IPS-15b (cell line): ENCODE data around the gene MAPK8IP2.
"Not testable (repeated sequence)": the region's sequence is repeated elsewhere in the genome, so short reads cannot be mapped to it uniquely, and the experiment has no call there.

Experiments
- H3K27me3 ChIP-seq: one replicate; pipeline ENCODE4 v1.6.1; 2013; ENCODE audit warnings: low read length; ENCODE audit not compliant: control insufficient read depth, insufficient read depth
- H3K36me3 ChIP-seq: one replicate; pipeline ENCODE4 v1.6.1; 2013; ENCODE audit warnings: low read length; ENCODE audit not compliant: control insufficient read depth, insufficient read depth
- H3K4me1 ChIP-seq: one replicate; pipeline ENCODE4 v1.6.1; 2013; ENCODE audit warnings: mild to moderate bottlenecking, low read length; ENCODE audit not compliant: control insufficient read depth, insufficient read depth
- H3K4me3 ChIP-seq: one replicate; pipeline ENCODE4 v1.5.1; 2013; ENCODE audit warnings: low read depth, low read length
- H3K9ac ChIP-seq: one replicate; pipeline ENCODE4 v1.6.1; 2013; ENCODE audit warnings: low read depth, mild to moderate bottlenecking, low read length
- H3K9me3 ChIP-seq: one replicate; pipeline ENCODE4 v1.6.1; 2013; ENCODE audit warnings: mild to moderate bottlenecking, low read length; ENCODE audit not compliant: control insufficient read depth, insufficient read depth

MAPK8IP2 gene

DNA sequence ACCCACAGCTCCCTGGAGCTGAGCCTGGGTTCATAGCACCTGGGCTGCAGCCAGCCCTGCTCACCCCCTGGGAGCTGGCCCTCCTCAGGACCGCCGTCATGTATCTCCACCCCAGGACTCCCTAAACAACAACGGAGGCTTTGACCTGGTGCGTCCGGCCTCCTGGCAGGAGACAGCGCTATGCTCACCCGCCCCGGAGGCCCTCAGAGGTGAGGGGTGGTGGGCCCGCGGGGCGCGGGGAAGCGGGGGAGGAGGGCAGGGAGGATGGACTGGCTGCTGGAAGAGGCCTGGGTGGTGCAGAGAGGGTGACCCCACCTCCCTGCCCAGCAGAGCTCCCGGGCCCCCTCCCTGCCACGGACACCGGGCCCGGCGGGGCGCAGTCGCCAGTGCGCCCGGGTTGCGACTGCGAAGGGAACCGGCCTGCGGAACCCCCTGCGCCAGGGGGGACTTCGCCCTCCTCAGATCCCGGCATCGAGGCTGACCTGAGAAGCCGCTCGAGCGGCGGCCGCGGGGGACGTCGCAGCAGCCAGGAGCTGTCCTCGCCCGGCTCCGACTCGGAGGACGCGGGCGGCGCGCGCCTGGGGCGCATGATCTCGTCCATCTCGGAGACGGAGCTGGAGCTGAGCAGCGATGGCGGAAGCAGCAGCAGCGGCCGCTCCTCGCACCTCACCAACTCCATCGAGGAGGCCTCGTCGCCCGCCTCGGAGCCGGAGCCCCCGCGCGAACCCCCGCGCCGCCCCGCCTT, 3.1 kb downstream of the MAPK8IP2 start:
- Histone ChIP-seq H3K9me3 (no peaks in the 10 kb centered on the region), H3K9ac (no peak overlapping the region), H3K4me1 (peaks cover 2% of the 10 kb centered on the region), H3K4me3 (no peak overlapping the region), H3K27me3 (peaks cover 42% of the 10 kb centered on the region), H3K36me3 (peaks cover 2% of the 10 kb centered on the region)

- no peak overlapping the region for H3K4me3 ChIP-seq
- H3K27me3 ChIP-seq, result peaks cover 39% of the 10 kb centered on the region
- peaks cover 2% of the 10 kb centered on the region for H3K4me1 ChIP-seq
- H3K9me3 ChIP-seq, result no peaks in the 10 kb centered on the region
- H3K36me3 ChIP-seq, result peaks cover 2% of the 10 kb centered on the region
- no peak overlapping the region for H3K9ac ChIP-seq
Measured at GRCh38 chr22:50604256-50605001, 3.8 kb downstream of the MAPK8IP2 start.

DNA sequence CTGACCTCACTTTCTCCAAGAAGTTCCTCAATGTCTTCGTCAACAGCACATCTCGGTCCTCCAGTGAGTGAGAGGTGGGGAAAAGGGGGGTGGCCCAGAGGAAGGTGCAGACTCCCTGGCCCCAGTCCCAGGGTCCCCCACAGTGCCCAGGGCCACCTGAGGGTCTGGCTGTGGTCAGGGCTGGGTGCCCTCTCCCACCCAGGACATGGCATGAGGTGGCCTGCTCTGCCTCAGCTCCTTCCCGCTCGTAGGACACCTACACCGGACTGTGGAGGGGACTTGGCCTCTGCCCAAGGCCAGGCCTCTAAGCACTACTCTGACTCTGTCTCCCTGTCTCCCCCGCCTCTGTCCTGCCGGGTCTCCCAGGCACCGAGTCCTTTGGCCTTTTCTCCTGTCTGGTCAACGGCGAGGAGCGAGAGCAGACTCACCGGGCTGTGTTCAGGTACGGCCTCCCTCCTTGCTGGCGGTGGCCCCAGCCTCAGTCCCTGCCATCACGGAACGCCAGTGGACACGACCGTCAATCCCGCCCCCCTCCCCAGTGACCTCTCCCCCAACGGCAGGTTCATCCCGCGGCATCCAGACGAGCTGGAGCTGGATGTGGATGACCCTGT, 4.5 kb downstream of the MAPK8IP2 start:
- Histone ChIP-seq H3K9me3 (no peaks in the 10 kb centered on the region), H3K36me3 (peaks cover 2% of the 10 kb centered on the region), H3K4me1 (peaks cover 2% of the 10 kb centered on the region), H3K27me3 (peaks cover 34% of the 10 kb centered on the region), H3K9ac (no peak overlapping the region), H3K4me3 (no peak overlapping the region)

GRCh38 chr22:50605613-50606074, 5.1 kb downstream of the MAPK8IP2 start:
- Histone ChIP-seq H3K36me3 (peaks cover 2% of the 10 kb centered on the region), H3K9me3 (no peaks in the 10 kb centered on the region), H3K4me1 (peaks cover 2% of the 10 kb centered on the region), H3K27me3 (peaks cover 34% of the 10 kb centered on the region), H3K9ac (no peak overlapping the region), H3K4me3 (no peak overlapping the region)

DNA sequence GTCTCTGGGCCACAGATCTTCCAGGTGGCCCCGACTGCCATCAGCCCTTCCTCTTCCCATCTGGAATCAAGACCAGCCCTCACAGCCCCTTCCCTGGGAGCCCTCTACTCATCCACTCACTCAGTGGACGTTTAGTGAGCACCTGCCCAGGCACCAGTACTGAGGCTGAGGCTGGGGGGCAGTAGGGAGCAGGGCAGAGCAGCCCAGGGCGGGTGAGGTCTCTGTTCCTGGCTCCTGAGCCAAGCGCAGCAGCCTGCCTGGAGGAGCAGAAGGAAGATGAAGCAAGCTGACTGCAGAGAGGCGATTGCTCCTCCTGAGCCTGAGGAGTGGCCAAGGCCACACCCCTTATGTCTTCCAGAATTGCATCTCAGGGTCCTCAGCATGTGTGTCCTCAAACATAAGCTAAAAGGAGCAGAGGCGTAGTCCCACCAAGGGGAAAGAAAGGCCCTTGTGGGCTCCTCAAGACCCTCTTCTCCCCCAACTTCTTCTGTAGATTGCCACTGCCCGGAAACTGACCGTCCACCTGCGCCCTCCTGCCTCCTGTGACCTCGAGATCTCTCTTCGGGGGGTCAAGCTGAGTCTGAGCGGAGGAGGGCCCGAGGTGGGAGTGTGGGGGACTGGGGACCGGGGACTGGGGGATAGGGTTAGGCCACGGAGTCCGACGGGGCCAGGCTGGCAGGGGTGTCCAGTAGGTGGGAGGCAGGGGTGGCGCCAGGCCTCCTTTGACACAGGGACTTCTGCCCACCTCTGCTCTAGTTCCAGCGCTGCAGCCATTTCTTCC, 5.8 kb downstream of the MAPK8IP2 start:
- peaks cover 32% of the 10 kb centered on the region for H3K27me3 ChIP-seq

DNA sequence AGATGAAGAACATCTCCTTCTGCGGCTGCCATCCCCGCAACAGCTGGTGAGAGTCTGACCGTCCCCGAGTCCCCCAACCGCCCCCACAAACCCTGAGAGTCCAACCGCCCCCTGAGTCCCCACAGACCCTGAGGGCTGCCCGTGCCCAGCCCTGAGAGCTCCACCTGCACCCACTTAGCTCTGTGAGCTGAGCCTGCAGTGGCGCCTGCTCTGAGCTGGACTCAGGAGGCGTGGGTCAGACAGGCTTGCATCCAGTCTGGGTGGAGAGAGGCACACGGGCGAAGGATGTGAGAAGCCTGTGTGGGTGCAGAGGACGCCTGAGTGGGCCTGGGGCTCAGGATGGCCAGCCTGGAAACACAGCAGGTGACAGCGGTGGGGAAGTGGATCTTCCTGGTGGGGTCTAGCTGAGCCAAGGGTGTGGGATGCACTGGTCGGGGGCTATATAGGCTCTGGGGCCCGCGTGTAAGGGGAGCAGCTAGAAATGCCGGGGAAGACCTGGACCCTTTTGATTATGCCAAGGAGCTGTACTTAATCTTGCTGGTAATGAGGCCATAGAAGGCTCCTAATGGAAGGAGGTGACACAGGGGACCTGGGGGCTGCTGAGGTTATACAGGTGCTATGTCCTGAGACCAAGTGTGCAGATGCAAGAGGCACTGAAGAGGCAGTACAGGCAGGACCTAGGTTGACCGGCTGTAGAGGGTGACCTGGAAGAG, 6.5 kb downstream of the MAPK8IP2 start:
- no peak overlapping the region for H3K9ac ChIP-seq
- no peaks in the 10 kb centered on the region for H3K4me1 ChIP-seq
- no peaks in the 10 kb centered on the region for H3K9me3 ChIP-seq
- peaks cover 2% of the 10 kb centered on the region for H3K36me3 ChIP-seq
- H3K27me3 ChIP-seq, result peaks cover 25% of the 10 kb centered on the region
- H3K4me3 ChIP-seq, result no peak overlapping the region

More for the DNA sequence above, 5.8 kb downstream of the MAPK8IP2 start:
- H3K36me3 ChIP-seq, result peaks cover 2% of the 10 kb centered on the region
- peaks cover 2% of the 10 kb centered on the region for H3K4me1 ChIP-seq
- H3K9me3 ChIP-seq, result no peaks in the 10 kb centered on the region
- no peak overlapping the region for H3K9ac ChIP-seq
- no peak overlapping the region for H3K4me3 ChIP-seq

GRCh38 chr22:50607659-50608020, 7.0 kb downstream of the MAPK8IP2 start:
- peaks cover 20% of the 10 kb centered on the region for H3K27me3 ChIP-seq

GRCh38 chr22:50608058-50608840, 7.7 kb downstream of the MAPK8IP2 start:
- not testable (repeated sequence) for H3K9me3 ChIP-seq, H3K4me1 ChIP-seq, H3K36me3 ChIP-seq, H3K4me3 ChIP-seq, H3K9ac ChIP-seq
- H3K27me3 ChIP-seq, result peaks cover 17% of the 10 kb centered on the region

More at GRCh38 chr22:50607659-50608020, 7.0 kb downstream of the MAPK8IP2 start:
- H3K4me3 ChIP-seq, result no peak overlapping the region
- H3K36me3 ChIP-seq, result peaks cover 2% of the 10 kb centered on the region
- no peak overlapping the region for H3K9ac ChIP-seq
- H3K4me1 ChIP-seq, result peaks cover 2% of the 10 kb centered on the region
- H3K9me3 ChIP-seq, result no peaks in the 10 kb centered on the region

DNA sequence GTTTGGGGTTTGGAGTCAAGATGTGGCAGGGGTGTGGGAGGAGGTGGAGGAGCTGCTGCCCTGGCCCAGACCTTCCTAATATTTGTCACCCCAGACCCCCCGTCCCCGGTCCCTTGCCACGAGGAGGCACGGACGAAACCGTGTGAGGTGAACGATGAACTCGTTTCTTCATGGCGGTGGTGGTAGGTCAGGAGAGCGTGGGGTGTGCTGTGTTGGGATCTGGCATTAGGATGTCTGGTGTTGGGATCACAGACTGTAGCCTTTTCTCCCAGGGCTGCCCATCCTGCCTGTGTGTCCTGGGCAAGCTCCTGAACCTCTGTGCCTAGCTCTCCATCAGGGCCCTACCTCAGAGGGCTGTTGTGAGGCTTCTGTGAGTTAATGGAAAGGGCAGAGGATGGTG, 8.4 kb downstream of the MAPK8IP2 start:
- H3K36me3 ChIP-seq, result peaks cover 2% of the 10 kb centered on the region
- no peak overlapping the region for H3K9ac ChIP-seq
- H3K9me3 ChIP-seq, result no peaks in the 10 kb centered on the region
- H3K4me3 ChIP-seq, result no peak overlapping the region
- peaks cover 5% of the 10 kb centered on the region for H3K4me1 ChIP-seq
- H3K27me3 ChIP-seq, result peaks cover 16% of the 10 kb centered on the region

DNA sequence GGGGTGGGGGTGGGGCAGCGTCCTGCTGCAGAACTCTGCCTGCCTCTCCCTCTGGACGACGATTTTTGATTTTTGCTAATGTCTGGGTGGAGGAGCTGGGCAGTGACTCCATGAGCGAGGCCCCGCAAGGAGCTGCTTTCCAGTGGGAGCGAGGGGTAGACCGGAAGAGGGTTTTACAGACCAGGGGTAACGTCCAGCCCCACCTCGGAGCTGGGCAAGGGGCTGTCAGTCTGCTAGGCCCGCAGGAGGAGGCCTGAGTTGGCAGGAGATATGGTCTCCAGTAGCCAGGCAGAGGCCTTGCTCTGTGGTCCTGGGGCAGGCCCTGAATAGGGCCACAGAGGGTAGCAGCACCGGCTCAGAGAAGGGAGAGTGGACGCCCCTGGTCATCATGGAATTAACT, 9.0 kb downstream of the MAPK8IP2 start:
- Histone ChIP-seq H3K4me3 (no peak overlapping the region), H3K4me1 (peaks cover 5% of the 10 kb centered on the region), H3K27me3 (peaks cover 16% of the 10 kb centered on the region), H3K9me3 (no peaks in the 10 kb centered on the region), H3K9ac (no peak overlapping the region), H3K36me3 (peaks cover 2% of the 10 kb centered on the region)
